B cell (primary cell): Measurements from ENCODE around the gene MCM5. TPM values are rescaled to one million over a fixed set of nuclear protein-coding genes. Genes with fewer than 3 reads are reported as not detected.

Experiments used
- ATAC-seq: fragments of 200-7000 bp; cut with Tn5 transposase; one replicate; pipeline ENCODE4 v1.10.0; 2021; ENCODE audit warnings: low read depth, mild to moderate bottlenecking, moderate number of reproducible peaks, moderate library complexity
- CTCF ChIA-PET: fragments of 350-600 bp; sonication (Branson Sonifier 250); formaldehyde crosslinking; loops from one replicate; lab custom pipeline; 2021; ENCODE audit warnings: antibody characterized with exemption, inconsistent platforms; lab: Charles Lee
- POLR2A ChIA-PET: fragments of 350-600 bp; sonication (Branson Sonifier 250); formaldehyde crosslinking; loops from one replicate; lab custom pipeline; 2021; ENCODE audit warnings: antibody characterized with exemption; lab: Charles Lee
- DNase-seq: peaks from one replicate; pipeline ENCODE4 v3.0.0; 2013
- H2AFZ ChIP-seq: 2 replicates; pipeline ENCODE4 v1.6.1; 2012; ENCODE audit warnings: mild to moderate bottlenecking, low read depth, low read length; ENCODE audit not compliant: insufficient read depth, poor library complexity, severe bottlenecking
- H3K27ac ChIP-seq, 2 donors: 1 replicate in 1 of 2; 2 replicates in 1 of 2; pipeline ENCODE4 v1.5.1; 2012 to 2013; ENCODE audit warnings: low read length in 2 of 2, mild to moderate bottlenecking in 2 of 2, moderate library complexity in 1 of 2
- H3K27me3 ChIP-seq, 4 experiments: fragments of 200-600 bp in 1 of 4; sonication (generic) in 1 of 4; replicated peaks in 1 of 4; 1 replicate in 2 of 4; 2 replicates in 2 of 4; pipeline versions ENCODE4 v1.6.1 to v1.7.0; 2013 to 2016; ENCODE audit warnings: low read length in 3 of 4, mild to moderate bottlenecking in 2 of 4, mixed read lengths in 1 of 4, moderate library complexity in 1 of 4; ENCODE audit not compliant: insufficient read depth in 4 of 4, control insufficient read depth in 3 of 4; ENCODE audit errors: control extremely low read depth in 1 of 4
- H3K36me3 ChIP-seq, 2 experiments: replicated peaks in 1 of 2; 1 replicate in 1 of 2; 2 replicates in 1 of 2; pipeline versions ENCODE4 v1.6.1 to v1.7.1; 2013; ENCODE audit warnings: low read length in 1 of 2; ENCODE audit not compliant: insufficient read depth in 2 of 2, control insufficient read depth in 1 of 2; ENCODE audit errors: control extremely low read depth in 1 of 2, extremely low read depth in 1 of 2
- H3K4me1 ChIP-seq, 2 donors: fragments of 200-600 bp in 1 of 2; sonication (generic) in 1 of 2; 1 replicate in 1 of 2; 2 replicates in 1 of 2; pipeline versions ENCODE4 v1.5.1 to v1.6.1; 2013 to 2017; ENCODE audit warnings: low read length in 2 of 2; ENCODE audit not compliant: control insufficient read depth in 2 of 2, insufficient read depth in 2 of 2
- H3K4me2 ChIP-seq: replicated peaks from 2 replicates; pipeline ENCODE3; 2012; ENCODE audit warnings: mild to moderate bottlenecking, low read depth, low read length; ENCODE audit not compliant: poor library complexity, severe bottlenecking
- H3K4me3 ChIP-seq, 5 experiments: fragments of 200-600 bp in 1 of 5; sonication (generic) in 1 of 5; 1 replicate in 3 of 5; 2 replicates in 2 of 5; pipeline versions ENCODE4 v1.5.1 to v1.7.0; 2011 to 2016; ENCODE audit warnings: low read length in 4 of 5, mild to moderate bottlenecking in 4 of 5, low read depth in 2 of 5, control low read depth in 1 of 5, moderate library complexity in 1 of 5; ENCODE audit not compliant: insufficient read depth in 1 of 5; ENCODE audit errors: control extremely low read depth in 1 of 5, extremely low read depth in 1 of 5
- H3K79me2 ChIP-seq: fragments of 200-600 bp; sonication (generic); one replicate; pipeline ENCODE4 v1.6.0; 2016; ENCODE audit warnings: low read length; ENCODE audit not compliant: control insufficient read depth, insufficient read depth
- H3K9ac ChIP-seq: fragments of 200-600 bp; sonication (generic); 2 replicates; pipeline ENCODE4 v1.6.1; 2017; ENCODE audit warnings: mild to moderate bottlenecking, low read length, moderate library complexity
- H3K9me3 ChIP-seq, 3 donors: one replicate each; pipeline versions ENCODE4 v1.6.1 to v1.7.1; 2013; ENCODE audit warnings: low read length in 2 of 3; ENCODE audit not compliant: control insufficient read depth in 2 of 3, insufficient read depth in 1 of 3; ENCODE audit errors: control extremely low read depth in 1 of 3
- H4K20me1 ChIP-seq: 2 replicates; pipeline ENCODE4 v1.6.0; 2012; ENCODE audit warnings: mild to moderate bottlenecking, low read length; ENCODE audit not compliant: insufficient read depth, control insufficient read depth, poor library complexity, severe bottlenecking
- H3K27ac Mint-ChIP-seq: one replicate; pipeline ENCODE4 v1.8.0; 2021; ENCODE audit warnings: mixed read lengths
- H3K27me3 Mint-ChIP-seq: one replicate; pipeline ENCODE4 v1.8.0; 2021; ENCODE audit warnings: mixed read lengths
- H3K4me1 Mint-ChIP-seq: one replicate; pipeline ENCODE4 v1.8.0; 2021; ENCODE audit warnings: mixed read lengths
- H3K4me3 Mint-ChIP-seq: one replicate; pipeline ENCODE4 v1.8.0; 2021; ENCODE audit warnings: mixed read lengths
- H3K9me3 Mint-ChIP-seq: one replicate; pipeline ENCODE4 v1.8.0; 2022; ENCODE audit warnings: mixed read lengths; ENCODE audit not compliant: insufficient read depth
- EZH2 ChIP-seq: IDR thresholded peaks from 2 replicates; pipeline ENCODE4 v1.6.1; 2012; ENCODE audit warnings: borderline replicate concordance, low read depth, mild to moderate bottlenecking, moderate library complexity, low read length; ENCODE audit not compliant: insufficient read depth, poor library complexity, severe bottlenecking
- WGBS: methylation state at CpG from one replicate; pipeline ENCODE4 v1.1.5; 2013; ENCODE audit warnings: missing lambda C conversion rate; ENCODE audit not compliant: insufficient coverage; 5-methylcytosine and 5-hydroxymethylcytosine counted together
- intact Hi-C: fragments of 100-400 bp; cut with micrococcal nuclease; formaldehyde crosslinking; loops from one replicate; pipeline ENCODE4 v1.10.0; 2022
- polyA plus RNA-seq: library from polyadenylated mRNA; depleted of rRNA; stranded (reverse); fragments of >200 nt; gene quantifications from 2 replicates; pipeline ENCODE4 v1.2.3, GENCODE V29; 2012
- total RNA-seq, 2 donors: library from RNA; stranded (reverse); fragments of 120-200 nt in 1 of 2; gene quantifications; 1 replicate in 1 of 2; 2 replicates in 1 of 2; pipeline versions ENCODE4 v1.2.3 to v1.2.4, GENCODE V29; 2013 to 2022
- TF ChIP-seq, protein P1 (sequence below): fragments of 200-600 bp; IDR thresholded peaks from one replicate; pipeline ENCODE4 v1.8.0; 2022; ENCODE audit warnings: antibody characterized with exemption, mild to moderate bottlenecking

The MCM5 gene
- total and polyA plus RNA-seq, 2 donors (not counting 1 experiment from before 2014, with no cell fraction given), result 112 to 203 TPM

DNA sequence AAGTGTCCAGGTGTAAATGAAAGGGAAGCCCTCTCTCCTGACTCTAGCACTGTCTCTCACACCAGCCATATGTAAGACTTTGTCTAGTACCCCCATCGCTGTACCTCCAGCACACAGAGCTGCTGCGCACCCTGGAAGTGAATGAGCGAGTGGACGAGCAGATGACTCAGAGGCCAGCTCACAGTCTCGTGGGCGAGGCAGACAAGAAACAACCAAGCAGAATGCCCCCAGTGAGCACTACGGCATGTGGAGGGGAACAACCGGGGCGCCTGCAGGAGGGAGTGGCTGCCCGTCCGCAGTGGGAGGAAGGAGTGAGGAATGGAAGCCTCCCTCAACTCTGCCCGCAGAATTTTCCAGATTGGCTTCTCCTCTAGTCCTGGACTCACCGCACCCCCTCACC lies 46.4 kb downstream of the MCM5 start:
- H3K9me3 ChIP-seq, result no peaks in the 10 kb centered on the region

DNA sequence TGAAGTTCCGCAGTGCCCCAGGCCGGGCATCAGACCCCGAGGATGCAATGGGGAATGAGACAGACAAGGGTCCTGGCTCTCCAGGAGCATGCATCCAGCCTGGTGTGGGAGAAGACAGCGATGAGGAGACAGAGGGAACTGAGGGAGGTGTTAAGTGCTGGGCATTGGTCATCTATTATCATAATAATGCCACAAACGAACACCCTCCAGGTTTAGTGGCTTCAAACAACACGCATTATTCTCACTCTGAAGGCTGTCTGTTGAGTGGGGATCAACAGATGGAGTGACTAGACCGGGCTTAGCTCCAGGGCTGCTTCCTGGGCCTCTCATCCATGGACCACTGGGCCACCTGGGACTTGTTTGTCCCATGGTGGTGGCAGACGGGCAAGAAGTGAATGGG lies 48.6 kb downstream of the MCM5 start:
- Histone ChIP-seq H3K4me3 (no peak overlapping the region), H3K79me2 (no peaks in the 10 kb centered on the region), H2AFZ (no peak overlapping the region), H3K4me1 (peaks cover 2 to 8% of the 10 kb centered on the region in 2 donors), H3K9ac (no peak overlapping the region), H3K9me3 (no peaks in the 10 kb centered on the region), H3K36me3 (peaks cover 0 to 12% of the 10 kb centered on the region in 2 experiments), H3K27ac (no peak overlapping the region), H4K20me1 (no peaks in the 10 kb centered on the region), H3K27me3 (no peaks in the 10 kb centered on the region), H3K4me2 (no peak overlapping the region)
- DNase-seq (no peak), ATAC-seq (no peak)
- no peak overlapping the region for H3K4me3 Mint-ChIP-seq
- ChIA-PET CTCF (no interaction called here), POLR2A (no interaction called here)
- TF ChIP-seq, protein P1, sequence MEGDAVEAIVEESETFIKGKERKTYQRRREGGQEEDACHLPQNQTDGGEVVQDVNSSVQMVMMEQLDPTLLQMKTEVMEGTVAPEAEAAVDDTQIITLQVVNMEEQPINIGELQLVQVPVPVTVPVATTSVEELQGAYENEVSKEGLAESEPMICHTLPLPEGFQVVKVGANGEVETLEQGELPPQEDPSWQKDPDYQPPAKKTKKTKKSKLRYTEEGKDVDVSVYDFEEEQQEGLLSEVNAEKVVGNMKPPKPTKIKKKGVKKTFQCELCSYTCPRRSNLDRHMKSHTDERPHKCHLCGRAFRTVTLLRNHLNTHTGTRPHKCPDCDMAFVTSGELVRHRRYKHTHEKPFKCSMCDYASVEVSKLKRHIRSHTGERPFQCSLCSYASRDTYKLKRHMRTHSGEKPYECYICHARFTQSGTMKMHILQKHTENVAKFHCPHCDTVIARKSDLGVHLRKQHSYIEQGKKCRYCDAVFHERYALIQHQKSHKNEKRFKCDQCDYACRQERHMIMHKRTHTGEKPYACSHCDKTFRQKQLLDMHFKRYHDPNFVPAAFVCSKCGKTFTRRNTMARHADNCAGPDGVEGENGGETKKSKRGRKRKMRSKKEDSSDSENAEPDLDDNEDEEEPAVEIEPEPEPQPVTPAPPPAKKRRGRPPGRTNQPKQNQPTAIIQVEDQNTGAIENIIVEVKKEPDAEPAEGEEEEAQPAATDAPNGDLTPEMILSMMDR, result no peak
- no peak for TF ChIP-seq EZH2
- 86% methylated on average over 3 of the region's 8 CpGs for WGBS
- intact Hi-C loops, result no loop called here
- no peaks in the 10 kb centered on the region for H3K9me3 Mint-ChIP-seq
- peaks cover 9% of the 10 kb centered on the region for H3K4me1 Mint-ChIP-seq
- no peaks in the 10 kb centered on the region for H3K27me3 Mint-ChIP-seq
- H3K27ac Mint-ChIP-seq, result peak overlapping the region; percentile 3

More for the DNA sequence above, 46.4 kb downstream of the MCM5 start:
- Histone ChIP-seq H4K20me1 (no peaks in the 10 kb centered on the region), H3K4me2 (no peak overlapping the region), H3K9ac (no peak overlapping the region), H3K4me3 (no peak overlapping the region), H3K27me3 (no peaks in the 10 kb centered on the region), H3K4me1 (peaks cover 2 to 8% of the 10 kb centered on the region in 2 donors), H3K79me2 (no peaks in the 10 kb centered on the region), H3K27ac (no peak overlapping the region), H2AFZ (no peak overlapping the region), H3K36me3 (peaks cover 0 to 12% of the 10 kb centered on the region in 2 experiments)
- Mint-ChIP-seq H3K4me3 (no peak overlapping the region), H3K4me1 (peaks cover 9% of the 10 kb centered on the region), H3K27me3 (no peaks in the 10 kb centered on the region), H3K27ac (no peak overlapping the region), H3K9me3 (no peaks in the 10 kb centered on the region)
- no peak for DNase-seq
- ChIA-PET POLR2A (no interaction called here), CTCF (no interaction called here)
- intact Hi-C loops, result no loop called here
- WGBS, result 94% methylated on average over 9 of the region's 13 CpGs
- TF ChIP-seq, protein P1, result no peak
- no peak for TF ChIP-seq EZH2
- no peak for ATAC-seq
